OCI-LY1 (cell line): ENCODE measurements around the gene CABCOCO1.
"Not testable (repeated sequence)": the region's sequence is repeated elsewhere in the genome, so short reads cannot be mapped to it uniquely, and the experiment has no call there.

Experiments
- H2AFZ ChIP-seq: fragments of 200-600 bp; sonication (generic), shearing (Covaris generic); 2 replicates; pipeline ENCODE4 v1.6.0; 2014; ENCODE audit warnings: antibody characterized with exemption, mild to moderate bottlenecking, low read length
- H3F3A ChIP-seq: fragments of 200-600 bp; sonication (generic), shearing (Covaris generic); 2 replicates; pipeline ENCODE4 v1.6.0; 2014; ENCODE audit warnings: mild to moderate bottlenecking, antibody characterized with exemption, low read length, moderate library complexity; ENCODE audit not compliant: insufficient read depth
- H3K27ac ChIP-seq: fragments of 200-600 bp; sonication (generic); 2 replicates; pipeline ENCODE4 v1.5.1; 2014; ENCODE audit warnings: low read length, mixed run types, mild to moderate bottlenecking, low read depth; ENCODE audit not compliant: poor library complexity, severe bottlenecking
- H3K27me3 ChIP-seq: fragments of 200-600 bp; sonication (generic); 2 replicates; pipeline ENCODE4 v1.6.0; 2014; ENCODE audit warnings: antibody characterized with exemption, mild to moderate bottlenecking, low read length, moderate library complexity; ENCODE audit not compliant: insufficient read depth
- H3K36me3 ChIP-seq: fragments of 200-600 bp; sonication (generic); 2 replicates; pipeline ENCODE4 v1.6.1; 2014; ENCODE audit warnings: mild to moderate bottlenecking, antibody characterized with exemption, low read length, moderate library complexity, mixed read lengths; ENCODE audit not compliant: insufficient read depth
- H3K4me1 ChIP-seq: fragments of 200-600 bp; sonication (generic); 2 replicates; pipeline ENCODE4 v1.5.1; 2014; ENCODE audit warnings: mild to moderate bottlenecking, low read length, moderate library complexity; ENCODE audit not compliant: insufficient read depth, severe bottlenecking
- H3K4me2 ChIP-seq: fragments of 200-600 bp; sonication (generic), shearing (Covaris generic); 2 replicates; pipeline ENCODE4 v1.6.1; 2014; ENCODE audit warnings: low read length
- H3K4me3 ChIP-seq: fragments of 200-600 bp; sonication (generic); 2 replicates; pipeline ENCODE4 v1.5.1; 2014; ENCODE audit warnings: low read length, low read depth, mild to moderate bottlenecking, mixed read lengths; ENCODE audit not compliant: poor library complexity, severe bottlenecking
- H3K79me2 ChIP-seq: fragments of 200-600 bp; shearing (Covaris generic); 2 replicates; pipeline ENCODE4 v1.6.1; 2016; ENCODE audit warnings: mixed run types, low read length, mixed read lengths; ENCODE audit not compliant: insufficient read depth
- H3K9ac ChIP-seq: fragments of 200-600 bp; sonication (generic), shearing (Covaris generic); 2 replicates; pipeline ENCODE4 v1.6.1; 2014; ENCODE audit warnings: mild to moderate bottlenecking, low read length, mixed read lengths
- H3K9me2 ChIP-seq: fragments of 200-600 bp; sonication (generic), shearing (Covaris generic); 2 replicates; pipeline ENCODE4 v1.6.1; 2014; ENCODE audit warnings: low read depth, mild to moderate bottlenecking, low read length, mixed read lengths
- H3K9me3 ChIP-seq: fragments of 200-600 bp; shearing (Covaris generic); 2 replicates; pipeline ENCODE4 v1.6.1; 2014; ENCODE audit warnings: low read length, mixed read lengths
- H4K20me1 ChIP-seq: fragments of 200-600 bp; sonication (generic), shearing (Covaris generic); 2 replicates; pipeline ENCODE4 v1.6.0; 2016; ENCODE audit warnings: mild to moderate bottlenecking, low read length; ENCODE audit not compliant: insufficient read depth
- EZH2 ChIP-seq: fragments of 200-600 bp; sonication (generic), shearing (Covaris generic); IDR thresholded peaks from 2 replicates; pipeline ENCODE4 v1.8.0; 2017; ENCODE audit warnings: borderline replicate concordance, mixed run types, mild to moderate bottlenecking, antibody characterized with exemption, low read length, moderate library complexity, mixed read lengths
- TF ChIP-seq, protein P1 (sequence below): fragments of 200-600 bp; sonication (generic), shearing (Covaris generic); IDR thresholded peaks from 2 replicates; pipeline ENCODE4 v1.5.1; 2017; ENCODE audit warnings: mild to moderate bottlenecking, antibody characterized with exemption, low read length, moderate library complexity, mixed read lengths

Gene CABCOCO1

DNA sequence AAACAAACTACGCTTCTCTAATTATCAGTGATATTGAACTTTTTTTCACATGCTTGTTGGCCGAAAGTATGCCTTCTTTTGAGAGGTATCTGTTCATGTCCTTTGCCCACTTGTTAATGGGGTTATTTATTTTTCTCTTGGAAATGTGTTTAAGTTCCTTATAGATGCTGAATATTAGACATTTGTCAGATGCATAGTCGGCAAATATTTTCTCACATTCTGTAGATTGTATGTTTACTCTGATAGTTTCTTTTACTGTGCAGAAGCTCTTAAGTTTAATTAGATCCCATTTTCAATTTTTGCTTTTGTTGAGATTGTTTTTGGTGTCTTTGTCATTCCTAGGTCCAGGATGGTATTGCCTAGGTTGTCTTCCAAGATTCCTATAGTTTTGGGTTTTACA lies 73.2 kb downstream of the CABCOCO1 start:
- no peaks in the 10 kb centered on the region for H3K9me2 ChIP-seq
- no peaks in the 10 kb centered on the region for H4K20me1 ChIP-seq
- H3K4me3 ChIP-seq: no peak overlapping the region
- H3K4me1 ChIP-seq: no peaks in the 10 kb centered on the region
- TF ChIP-seq EZH2: no peak
- TF ChIP-seq, protein P1, sequence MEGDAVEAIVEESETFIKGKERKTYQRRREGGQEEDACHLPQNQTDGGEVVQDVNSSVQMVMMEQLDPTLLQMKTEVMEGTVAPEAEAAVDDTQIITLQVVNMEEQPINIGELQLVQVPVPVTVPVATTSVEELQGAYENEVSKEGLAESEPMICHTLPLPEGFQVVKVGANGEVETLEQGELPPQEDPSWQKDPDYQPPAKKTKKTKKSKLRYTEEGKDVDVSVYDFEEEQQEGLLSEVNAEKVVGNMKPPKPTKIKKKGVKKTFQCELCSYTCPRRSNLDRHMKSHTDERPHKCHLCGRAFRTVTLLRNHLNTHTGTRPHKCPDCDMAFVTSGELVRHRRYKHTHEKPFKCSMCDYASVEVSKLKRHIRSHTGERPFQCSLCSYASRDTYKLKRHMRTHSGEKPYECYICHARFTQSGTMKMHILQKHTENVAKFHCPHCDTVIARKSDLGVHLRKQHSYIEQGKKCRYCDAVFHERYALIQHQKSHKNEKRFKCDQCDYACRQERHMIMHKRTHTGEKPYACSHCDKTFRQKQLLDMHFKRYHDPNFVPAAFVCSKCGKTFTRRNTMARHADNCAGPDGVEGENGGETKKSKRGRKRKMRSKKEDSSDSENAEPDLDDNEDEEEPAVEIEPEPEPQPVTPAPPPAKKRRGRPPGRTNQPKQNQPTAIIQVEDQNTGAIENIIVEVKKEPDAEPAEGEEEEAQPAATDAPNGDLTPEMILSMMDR: no peak
- H3K79me2 ChIP-seq: no peaks in the 10 kb centered on the region
- H3K36me3 ChIP-seq: no peaks in the 10 kb centered on the region
- H3K27ac ChIP-seq: no peak overlapping the region
- no peaks in the 10 kb centered on the region for H3F3A ChIP-seq
- H2AFZ ChIP-seq: no peak overlapping the region
- no peaks in the 10 kb centered on the region for H3K9me3 ChIP-seq
- no peak overlapping the region for H3K9ac ChIP-seq
- no peak overlapping the region for H3K4me2 ChIP-seq
- H3K27me3 ChIP-seq: no peaks in the 10 kb centered on the region; the same call in 1 of the 2 replicates

DNA sequence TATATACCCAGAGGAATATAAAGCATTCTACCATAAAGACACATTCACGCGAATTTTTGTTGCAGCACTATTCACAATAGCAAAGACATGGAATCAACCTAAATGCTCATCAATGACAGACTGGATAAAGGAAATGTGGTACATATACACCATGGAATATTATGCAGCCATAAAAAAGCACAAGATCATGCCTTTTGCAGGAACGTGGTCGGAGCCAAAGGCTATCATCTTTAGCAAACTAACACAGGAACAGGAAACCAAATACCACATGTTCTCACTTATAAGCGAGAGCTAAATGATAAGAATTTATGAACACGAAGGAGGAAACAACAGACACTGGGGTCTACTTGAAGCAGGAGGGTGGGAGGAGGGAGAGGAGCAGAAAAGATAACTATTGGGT lies 74.7 kb downstream of the CABCOCO1 start:
- H3K36me3 ChIP-seq, H3K9me2 ChIP-seq, H3K27me3 ChIP-seq, H3F3A ChIP-seq, H3K27ac ChIP-seq, H3K9ac ChIP-seq, H3K79me2 ChIP-seq, H3K4me3 ChIP-seq, H3K4me1 ChIP-seq, H2AFZ ChIP-seq, H3K9me3 ChIP-seq, H4K20me1 ChIP-seq, H3K4me2 ChIP-seq: not testable (repeated sequence)

DNA sequence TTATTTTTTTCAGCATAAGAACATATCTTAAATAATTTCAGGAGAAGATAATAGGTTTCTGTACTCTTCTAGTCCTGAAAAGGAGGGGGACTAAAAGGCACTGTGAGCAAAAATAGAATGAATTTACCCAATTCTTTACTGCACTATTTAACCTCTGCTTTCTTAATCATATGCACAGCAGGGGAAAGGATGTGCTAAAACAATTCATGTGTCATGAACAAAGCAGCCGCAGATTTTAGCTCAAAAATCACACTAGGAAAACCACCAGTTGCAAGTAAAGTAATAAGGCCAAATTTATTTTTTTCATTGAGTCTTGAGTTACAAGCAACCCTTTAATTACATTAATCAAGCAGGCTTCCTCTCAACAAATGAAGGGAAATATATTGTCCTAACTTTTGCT lies 80.1 kb downstream of the CABCOCO1 start:
- Histone ChIP-seq H3K4me1 (no peaks in the 10 kb centered on the region), H3F3A (no peaks in the 10 kb centered on the region), H3K27ac (no peak overlapping the region), H3K27me3 (no peaks in the 10 kb centered on the region), H3K4me3 (no peak overlapping the region), H3K4me2 (no peak overlapping the region), H3K9me2 (no peaks in the 10 kb centered on the region), H3K9me3 (no peaks in the 10 kb centered on the region), H3K79me2 (no peaks in the 10 kb centered on the region), H2AFZ (no peak overlapping the region), H3K9ac (no peak overlapping the region), H4K20me1 (no peaks in the 10 kb centered on the region), H3K36me3 (no peaks in the 10 kb centered on the region)
- TF ChIP-seq, protein P1: no peak
- TF ChIP-seq EZH2: no peak

DNA sequence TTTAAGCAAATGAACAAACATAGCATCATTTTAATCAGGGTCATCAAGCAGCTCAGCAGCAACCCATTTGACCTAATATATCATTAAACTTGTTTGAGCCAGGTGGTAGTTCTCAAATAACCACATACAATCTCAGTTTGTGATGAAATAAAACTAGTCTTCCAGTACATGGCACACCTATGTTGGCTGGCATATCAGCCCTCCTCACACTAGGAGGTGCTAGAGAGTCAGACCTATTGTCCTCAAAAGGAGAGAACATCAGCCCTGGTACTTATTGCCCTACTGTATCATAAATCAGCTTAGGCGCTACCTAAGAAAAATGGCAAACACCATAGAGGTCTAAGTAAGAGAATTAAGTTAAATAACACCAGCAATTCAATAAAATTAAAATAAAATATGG lies 81.7 kb downstream of the CABCOCO1 start:
- TF ChIP-seq, protein P1: peak; percentile 53
- no peak for TF ChIP-seq EZH2
- Histone ChIP-seq H2AFZ (no peak overlapping the region), H3K27me3 (no peaks in the 10 kb centered on the region), H3K36me3 (no peaks in the 10 kb centered on the region), H3K79me2 (no peaks in the 10 kb centered on the region), H3K4me3 (no peak overlapping the region), H3K27ac (no peak overlapping the region), H3K9me3 (no peaks in the 10 kb centered on the region), H3K9me2 (no peaks in the 10 kb centered on the region), H3K4me1 (no peaks in the 10 kb centered on the region), H4K20me1 (no peaks in the 10 kb centered on the region), H3K4me2 (no peak overlapping the region), H3F3A (no peaks in the 10 kb centered on the region), H3K9ac (no peak overlapping the region)
